Activated CD8-positive, alpha-beta T cell treated with anti-CD3 and anti-CD28 coated beads, Interleukin-2, amount 10 ng/mL, durations not matched to agents 7 days and 5 days (primary cell): ENCODE data around the gene HS3ST5. TPM values are rescaled to one million over a fixed set of nuclear protein-coding genes. Genes with fewer than 3 reads are reported as not detected.
"Not testable (repeated sequence)": the region's sequence is repeated elsewhere in the genome, so short reads cannot be mapped to it uniquely, and the experiment has no call there.

ENCODE experiments used
- ATAC-seq: fragments of 150-1000 bp; cut with Tn5 transposase; one replicate; pipeline ENCODE4 v1.10.0; 2021; ENCODE audit warnings: moderate library complexity
- CTCF ChIA-PET: fragments of 350-600 bp; sonication (Branson Sonifier 250); formaldehyde crosslinking; loops from one replicate; lab custom pipeline; 2021; ENCODE audit warnings: antibody characterized with exemption; lab: Charles Lee
- POLR2A ChIA-PET: fragments of 350-600 bp; sonication (Branson Sonifier 250); formaldehyde crosslinking; loops from one replicate; lab custom pipeline; 2021; ENCODE audit warnings: antibody characterized with exemption; lab: Charles Lee
- DNase-seq: peaks from one replicate; pipeline ENCODE4 v3.0.0-alpha.2; 2020
- H3K27ac Mint-ChIP-seq: one replicate; pipeline ENCODE4 v1.8.0; 2021; ENCODE audit warnings: mild to moderate bottlenecking, mixed read lengths
- H3K27me3 Mint-ChIP-seq: one replicate; pipeline ENCODE4 v1.8.0; 2021; ENCODE audit warnings: low read depth, mixed read lengths
- H3K36me3 Mint-ChIP-seq: one replicate; pipeline ENCODE4 v1.8.0; 2021; ENCODE audit warnings: low read depth, mixed read lengths
- H3K4me1 Mint-ChIP-seq: one replicate; pipeline ENCODE4 v1.8.0; 2021; ENCODE audit warnings: low read depth, mixed read lengths
- H3K4me3 Mint-ChIP-seq: one replicate; pipeline ENCODE4 v1.8.0; 2021; ENCODE audit warnings: mild to moderate bottlenecking, mixed read lengths
- H3K9me3 Mint-ChIP-seq: one replicate; pipeline ENCODE4 v1.8.0; 2022; ENCODE audit warnings: mixed read lengths; ENCODE audit not compliant: insufficient read depth
- total RNA-seq, 2 experiments: library from RNA; stranded (reverse); gene quantifications; one replicate each; pipeline ENCODE4 v1.2.3, GENCODE V29; 2021

The HS3ST5 gene
- total RNA-seq, 2 experiments from 2014 or later = not detected

DNA sequence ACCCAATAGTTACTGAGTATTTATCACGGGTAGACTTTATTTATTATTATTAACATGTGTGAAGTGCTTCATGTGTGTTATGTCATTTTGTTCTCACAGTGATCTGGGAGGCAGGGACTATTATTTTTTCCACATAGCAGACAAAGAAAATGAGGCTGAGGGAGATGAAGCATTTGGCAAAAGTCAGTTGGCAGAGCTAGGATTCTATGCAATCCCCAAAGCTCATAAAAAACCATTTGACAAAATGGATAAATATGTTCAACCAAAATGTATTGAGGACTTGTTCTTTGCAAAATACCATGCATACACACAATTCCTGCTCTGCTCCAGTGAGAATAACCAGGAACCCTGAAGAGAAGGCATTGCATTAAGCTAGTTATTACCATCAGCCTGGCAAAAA is 184.4 kb downstream of the HS3ST5 start:
- POLR2A ChIA-PET = no interaction called here
- H3K4me3 Mint-ChIP-seq = no peak overlapping the region
- DNase-seq = no peak
- no peaks in the 10 kb centered on the region for H3K36me3 Mint-ChIP-seq
- no peaks in the 10 kb centered on the region for H3K9me3 Mint-ChIP-seq
- CTCF ChIA-PET = no interaction called here
- H3K27ac Mint-ChIP-seq = no peak overlapping the region
- no peaks in the 10 kb centered on the region for H3K4me1 Mint-ChIP-seq
- peaks cover 3% of the 10 kb centered on the region for H3K27me3 Mint-ChIP-seq
- no peak for ATAC-seq

DNA sequence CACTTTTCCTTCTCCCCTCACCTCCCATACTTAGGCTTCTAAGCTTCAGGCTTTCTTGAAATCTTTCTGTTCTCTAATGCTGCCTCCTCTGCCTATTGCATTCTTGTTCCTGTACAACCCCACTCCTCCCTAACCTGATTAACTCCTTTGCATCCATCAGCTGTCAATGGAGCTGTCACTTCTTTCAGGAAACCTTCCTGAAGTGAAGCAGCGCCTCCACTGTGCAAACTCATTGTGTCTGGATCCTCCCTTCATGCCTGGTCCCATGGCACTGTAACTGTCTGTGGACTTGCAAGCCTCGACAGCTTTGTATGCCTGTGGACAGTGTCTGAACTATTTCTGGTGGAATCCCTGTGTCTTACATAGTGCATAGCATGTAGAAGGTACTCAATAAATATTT is 185.0 kb downstream of the HS3ST5 start:
- no peak overlapping the region for H3K27ac Mint-ChIP-seq
- CTCF ChIA-PET = no interaction called here
- H3K4me3 Mint-ChIP-seq = no peak overlapping the region
- H3K9me3 Mint-ChIP-seq = no peaks in the 10 kb centered on the region
- no peak for ATAC-seq
- no peaks in the 10 kb centered on the region for H3K36me3 Mint-ChIP-seq
- peaks cover 3% of the 10 kb centered on the region for H3K27me3 Mint-ChIP-seq
- no peaks in the 10 kb centered on the region for H3K4me1 Mint-ChIP-seq
- DNase-seq = no peak
- POLR2A ChIA-PET = no interaction called here

DNA sequence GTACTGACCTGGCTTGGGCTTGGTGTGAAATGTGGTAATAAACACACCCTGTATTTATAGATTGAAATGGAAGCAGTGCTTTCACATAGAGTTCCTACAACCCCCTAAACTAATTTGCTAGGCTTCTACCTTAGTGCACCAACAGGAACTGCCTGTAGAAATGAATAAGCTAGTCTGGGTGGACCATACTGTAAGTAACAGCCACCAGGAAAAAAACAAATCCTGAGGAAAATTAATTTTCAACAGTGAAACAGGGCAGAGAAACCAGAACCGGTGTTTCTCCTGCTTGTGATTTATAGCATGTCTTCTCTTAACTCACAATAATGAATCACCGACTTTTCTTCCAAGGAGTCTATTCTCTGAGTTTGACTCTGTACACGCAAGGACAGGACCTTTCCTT is 187.1 kb downstream of the HS3ST5 start:
- H3K36me3 Mint-ChIP-seq = no peaks in the 10 kb centered on the region
- H3K27me3 Mint-ChIP-seq = peaks cover 3% of the 10 kb centered on the region
- ATAC-seq (no peak), DNase-seq (no peak)
- ChIA-PET CTCF (no interaction called here), POLR2A (no interaction called here)
- no peak overlapping the region for H3K27ac Mint-ChIP-seq
- no peaks in the 10 kb centered on the region for H3K4me1 Mint-ChIP-seq
- no peak overlapping the region for H3K4me3 Mint-ChIP-seq
- H3K9me3 Mint-ChIP-seq = no peaks in the 10 kb centered on the region

DNA sequence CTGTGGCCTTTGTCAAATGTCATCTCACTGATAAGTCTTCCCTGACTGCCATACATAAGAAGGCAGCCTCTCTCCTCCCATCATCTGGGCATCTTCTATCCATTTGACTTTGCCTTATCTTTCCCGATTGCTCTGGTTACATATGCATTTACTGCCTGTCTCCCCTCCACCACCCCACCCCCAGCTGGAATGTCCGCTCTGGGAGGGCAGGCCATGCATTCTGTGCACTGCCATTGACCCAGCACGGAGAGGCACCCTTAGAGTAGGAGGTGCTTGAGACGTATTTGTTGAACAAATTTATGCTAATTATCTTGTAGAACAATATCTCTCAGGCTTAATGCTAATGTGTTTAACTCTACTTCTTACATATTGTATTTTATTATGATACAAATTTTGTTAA is 188.0 kb downstream of the HS3ST5 start:
- Mint-ChIP-seq H3K27ac (no peak overlapping the region), H3K27me3 (peaks cover 3% of the 10 kb centered on the region), H3K4me3 (no peak overlapping the region), H3K4me1 (no peaks in the 10 kb centered on the region), H3K36me3 (no peaks in the 10 kb centered on the region), H3K9me3 (no peaks in the 10 kb centered on the region)
- CTCF ChIA-PET = no interaction called here
- no peak for DNase-seq
- POLR2A ChIA-PET = no interaction called here
- no peak for ATAC-seq

DNA sequence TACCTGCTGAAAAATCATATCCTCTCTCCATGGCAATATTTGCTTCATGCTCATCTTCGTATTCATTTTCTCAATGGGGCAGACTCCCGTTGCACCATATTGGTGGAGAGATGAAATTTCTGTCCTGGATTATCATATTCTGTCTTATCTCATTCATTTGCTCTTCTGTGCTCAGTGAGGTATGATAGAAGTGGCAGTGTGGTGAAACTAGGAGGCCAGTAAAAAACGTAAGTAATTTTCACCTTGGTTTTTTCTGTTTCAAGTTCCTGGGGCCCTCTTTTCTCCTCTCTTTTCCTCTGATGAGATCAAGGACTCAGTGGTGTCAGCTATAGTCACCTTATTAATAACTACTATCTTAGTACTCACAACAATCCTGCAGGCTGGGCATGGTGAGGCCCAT is 189.4 kb downstream of the HS3ST5 start:
- Mint-ChIP-seq H3K4me1 (no peaks in the 10 kb centered on the region), H3K27me3 (peaks cover 3% of the 10 kb centered on the region), H3K27ac (no peak overlapping the region), H3K9me3 (no peaks in the 10 kb centered on the region), H3K4me3 (no peak overlapping the region), H3K36me3 (no peaks in the 10 kb centered on the region)
- ATAC-seq (no peak), DNase-seq (no peak)
- POLR2A ChIA-PET = no interaction called here
- CTCF ChIA-PET = no interaction called here

DNA sequence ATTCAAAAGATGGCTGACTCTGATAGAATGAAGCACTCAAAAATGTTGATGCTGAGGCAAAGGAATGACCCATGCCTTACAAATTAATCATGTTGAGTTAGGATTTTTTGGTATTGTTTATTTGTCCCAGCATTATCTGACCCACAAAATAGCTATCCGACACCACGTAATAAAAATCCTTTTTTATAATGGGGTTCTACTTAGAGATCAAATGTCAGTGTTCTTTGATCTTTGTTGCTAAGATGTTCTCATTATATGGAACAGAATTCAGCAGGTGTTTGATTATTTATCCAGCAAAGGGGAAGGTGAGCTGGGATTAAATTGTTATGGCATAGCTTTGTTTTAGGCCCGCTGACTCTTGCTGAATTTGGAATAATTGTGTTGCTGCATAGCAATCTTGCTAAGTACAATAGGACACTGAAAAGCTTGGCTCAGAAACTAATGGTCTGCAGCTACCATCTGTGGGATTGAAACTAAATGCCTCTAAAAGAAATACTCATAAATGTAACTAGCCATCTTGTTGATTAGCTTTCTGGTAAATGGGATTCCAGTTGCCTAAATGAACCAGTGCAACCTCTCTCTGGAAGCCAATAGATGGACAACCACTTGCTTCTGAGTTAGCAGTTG is 191.6 kb downstream of the HS3ST5 start:
- ATAC-seq (no peak), DNase-seq (no peak)
- H3K9me3 Mint-ChIP-seq = no peaks in the 10 kb centered on the region
- no peak overlapping the region for H3K27ac Mint-ChIP-seq
- CTCF ChIA-PET = interaction anchor here (0.7 kb wide), 1 partner anchor 28 kb away, joined by 3 read pairs; no protein-coding TSS in a partner anchor
- H3K4me1 Mint-ChIP-seq = no peaks in the 10 kb centered on the region
- H3K4me3 Mint-ChIP-seq = no peak overlapping the region
- H3K36me3 Mint-ChIP-seq = no peaks in the 10 kb centered on the region
- H3K27me3 Mint-ChIP-seq = no peaks in the 10 kb centered on the region
- POLR2A ChIA-PET = no interaction called here

DNA sequence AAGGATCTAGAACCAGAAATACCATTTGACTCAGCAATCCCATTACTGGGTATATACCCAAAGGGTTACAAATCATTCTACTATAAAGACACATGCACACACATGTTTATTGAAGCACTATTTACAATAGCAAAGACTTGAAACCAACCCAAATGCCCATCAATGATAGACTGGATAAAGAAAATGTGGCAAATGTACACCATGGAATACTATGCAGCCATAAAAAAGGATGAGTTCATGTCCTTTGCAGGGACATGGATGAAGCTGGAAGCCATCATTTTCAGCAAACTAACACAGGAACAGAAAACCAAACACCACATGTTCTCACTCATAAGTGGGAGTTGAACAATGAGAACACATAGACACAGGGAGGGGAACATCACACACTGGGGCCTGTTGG is 193.6 kb downstream of the HS3ST5 start:
- CTCF ChIA-PET, H3K4me1 Mint-ChIP-seq, H3K4me3 Mint-ChIP-seq, H3K9me3 Mint-ChIP-seq, H3K27ac Mint-ChIP-seq, POLR2A ChIA-PET, ATAC-seq, H3K36me3 Mint-ChIP-seq, DNase-seq, H3K27me3 Mint-ChIP-seq: not testable (repeated sequence)

DNA sequence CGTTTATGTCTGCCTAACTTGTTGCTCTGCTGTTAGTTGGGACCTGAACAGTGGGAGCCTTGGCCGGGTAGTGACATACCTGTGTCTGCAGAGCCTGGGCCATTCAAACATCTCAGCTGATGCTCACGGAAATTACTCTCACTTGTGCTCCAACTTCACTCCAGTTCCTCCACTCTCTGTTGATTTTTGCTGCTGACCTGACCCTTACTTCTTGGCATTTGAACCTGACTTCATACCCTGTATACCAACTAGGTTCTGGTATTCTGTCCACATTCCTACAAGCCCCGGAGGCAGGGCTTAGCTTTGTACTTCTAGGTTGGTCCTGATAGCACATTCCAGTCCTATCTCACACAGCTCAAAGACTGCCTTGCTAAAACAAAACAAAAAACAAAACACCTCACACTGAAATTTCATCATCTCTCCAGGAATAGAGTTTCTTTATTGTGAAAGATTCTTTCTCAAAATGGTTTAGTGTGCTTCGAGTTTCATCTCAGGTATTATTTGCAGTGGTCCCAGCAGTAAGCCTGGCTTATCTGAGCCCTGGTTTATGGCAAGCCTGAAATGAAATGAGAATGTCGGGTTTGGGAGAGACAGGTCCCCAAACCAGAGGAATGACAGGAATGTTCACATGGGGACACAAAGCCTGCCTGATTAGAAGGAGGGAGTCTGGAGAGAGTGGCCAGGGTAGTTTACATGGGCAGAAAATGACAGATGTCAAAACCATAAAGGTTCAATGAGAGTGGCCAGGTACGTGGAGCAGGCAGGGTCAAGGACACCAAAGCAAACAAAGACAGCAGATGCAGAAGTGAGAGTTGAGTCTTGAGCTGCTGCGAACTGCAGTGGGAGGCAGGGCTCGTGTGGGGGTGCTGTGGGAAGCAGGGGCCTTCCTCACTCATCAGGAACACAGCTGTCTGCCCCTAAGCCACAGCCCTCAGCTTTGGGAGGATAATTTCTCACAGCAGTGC is 197.7 kb downstream of the HS3ST5 start:
- no peak for ATAC-seq
- H3K4me3 Mint-ChIP-seq = no peak overlapping the region
- no peaks in the 10 kb centered on the region for H3K9me3 Mint-ChIP-seq
- no peaks in the 10 kb centered on the region for H3K27me3 Mint-ChIP-seq
- no peak for DNase-seq
- H3K4me1 Mint-ChIP-seq = no peaks in the 10 kb centered on the region
- ChIA-PET POLR2A (interaction anchor here (0.7 kb wide), 1 partner anchor 39 kb away, joined by 3 read pairs; no protein-coding TSS in a partner anchor), CTCF (no interaction called here)
- no peak overlapping the region for H3K27ac Mint-ChIP-seq
- H3K36me3 Mint-ChIP-seq = no peaks in the 10 kb centered on the region

DNA sequence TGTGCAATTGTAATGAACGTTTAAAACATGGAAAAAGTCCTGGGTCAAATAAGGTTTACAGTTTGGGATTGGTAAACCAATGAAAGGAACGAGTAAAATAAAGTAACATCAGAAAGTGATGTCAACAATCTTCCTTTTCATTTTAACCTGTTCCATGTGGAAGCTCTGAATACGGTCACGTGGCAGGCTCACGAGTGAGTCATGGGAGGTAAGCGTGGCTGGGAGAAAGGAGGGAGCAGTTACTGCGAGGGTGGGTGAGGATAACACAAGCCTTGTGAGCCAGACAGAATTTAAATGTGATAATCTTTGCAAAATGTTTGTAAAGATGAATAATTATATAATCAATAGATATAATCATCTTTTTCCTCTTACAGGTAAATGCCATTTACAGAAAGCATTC is 200.6 kb downstream of the HS3ST5 start:
- no peak overlapping the region for H3K27ac Mint-ChIP-seq
- ATAC-seq (no peak), DNase-seq (no peak)
- no peaks in the 10 kb centered on the region for H3K36me3 Mint-ChIP-seq
- no peak overlapping the region for H3K4me3 Mint-ChIP-seq
- ChIA-PET CTCF (no interaction called here), POLR2A (no interaction called here)
- H3K9me3 Mint-ChIP-seq = no peaks in the 10 kb centered on the region
- no peaks in the 10 kb centered on the region for H3K4me1 Mint-ChIP-seq
- H3K27me3 Mint-ChIP-seq = no peaks in the 10 kb centered on the region

DNA sequence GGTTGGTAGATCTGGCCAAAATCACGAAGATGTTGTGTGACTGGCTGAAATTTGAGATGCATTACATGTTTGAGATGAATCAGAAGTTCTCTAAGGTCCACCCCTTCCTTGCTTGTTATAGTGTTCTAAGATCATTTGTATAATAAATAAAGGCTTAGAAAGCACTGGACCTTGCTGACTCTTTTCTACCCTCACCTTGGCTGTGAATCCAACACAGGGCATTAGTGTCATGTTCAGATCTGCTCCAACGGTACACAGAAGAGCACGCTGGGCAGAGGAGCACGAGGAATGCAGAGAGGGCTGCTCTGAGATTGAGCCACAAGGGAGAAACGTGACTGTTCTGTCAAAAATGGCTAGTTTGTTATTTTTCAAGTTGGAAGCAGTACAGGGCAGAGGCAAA is 202.4 kb downstream of the HS3ST5 start:
- H3K36me3 Mint-ChIP-seq = no peaks in the 10 kb centered on the region
- H3K9me3 Mint-ChIP-seq = no peaks in the 10 kb centered on the region
- H3K27me3 Mint-ChIP-seq = no peaks in the 10 kb centered on the region
- H3K4me1 Mint-ChIP-seq = no peaks in the 10 kb centered on the region
- no peak for ATAC-seq
- CTCF ChIA-PET = no interaction called here
- no peak overlapping the region for H3K27ac Mint-ChIP-seq
- POLR2A ChIA-PET = no interaction called here
- H3K4me3 Mint-ChIP-seq = no peak overlapping the region
- no peak for DNase-seq

DNA sequence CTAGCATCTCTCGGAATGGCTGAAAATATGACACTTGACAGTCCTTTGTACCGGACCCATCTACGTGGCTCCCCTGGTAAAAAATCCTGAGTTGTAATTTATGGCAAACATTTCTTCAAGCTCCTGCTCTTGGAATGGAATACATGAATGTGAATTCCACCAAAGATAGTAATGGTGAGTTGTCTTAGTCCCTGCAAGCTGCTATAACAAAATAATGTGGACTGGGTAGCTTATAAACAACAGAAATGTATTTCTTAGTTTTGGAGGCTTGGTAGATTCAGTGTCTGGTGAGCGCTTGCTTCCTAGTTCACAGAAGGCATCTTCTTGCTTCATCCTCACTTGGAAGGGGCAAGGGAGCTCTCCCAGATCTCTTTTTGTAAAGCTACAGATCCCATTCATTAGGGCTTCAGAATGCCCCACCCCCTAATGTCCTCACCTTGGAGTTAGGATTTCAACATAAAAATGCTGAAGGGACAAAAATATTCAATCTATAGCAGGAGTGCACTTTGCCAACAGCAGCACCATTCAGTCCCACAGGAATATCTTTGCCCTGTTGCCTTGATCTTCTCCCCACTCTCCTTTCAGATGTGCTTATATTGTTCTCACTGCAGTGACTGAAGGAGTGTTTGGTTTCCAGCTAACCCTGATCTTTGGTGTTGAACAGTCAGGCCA is 204.1 kb downstream of the HS3ST5 start:
- H3K27me3 Mint-ChIP-seq = no peaks in the 10 kb centered on the region
- ATAC-seq (no peak), DNase-seq (no peak)
- H3K36me3 Mint-ChIP-seq = no peaks in the 10 kb centered on the region
- CTCF ChIA-PET = no interaction called here
- H3K9me3 Mint-ChIP-seq = no peaks in the 10 kb centered on the region
- POLR2A ChIA-PET = no interaction called here
- no peak overlapping the region for H3K27ac Mint-ChIP-seq
- no peak overlapping the region for H3K4me3 Mint-ChIP-seq
- H3K4me1 Mint-ChIP-seq = no peaks in the 10 kb centered on the region

DNA sequence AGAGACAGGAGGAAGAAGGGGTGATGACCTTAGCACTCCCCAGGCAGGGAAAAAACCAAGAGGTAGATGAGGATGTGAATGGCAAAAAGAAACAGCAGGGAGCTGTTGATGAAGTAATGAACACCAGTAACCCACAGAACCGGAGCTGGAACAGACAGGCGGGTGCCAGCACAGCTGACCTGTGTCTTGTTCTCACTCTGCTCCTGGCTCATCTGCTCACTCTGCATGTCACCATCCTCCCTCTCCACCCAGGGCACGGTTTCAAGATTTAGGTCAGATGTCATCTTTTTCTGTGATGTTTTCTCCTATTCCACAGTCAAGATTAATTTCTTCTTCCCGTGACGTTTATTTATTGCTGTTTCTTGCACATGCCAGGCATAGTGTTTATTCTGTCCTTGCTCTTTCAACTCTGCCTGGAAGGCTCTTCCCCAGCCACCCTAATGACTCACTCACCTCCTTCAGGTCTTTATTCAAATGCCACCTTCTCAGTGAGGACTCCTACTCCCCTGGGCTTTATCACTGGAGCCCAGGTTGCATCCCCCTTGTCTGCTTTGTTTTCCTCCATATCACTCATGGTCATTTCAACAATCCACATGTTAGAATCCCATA is 207.4 kb downstream of the HS3ST5 start:
- ATAC-seq (no peak), DNase-seq (no peak)
- Mint-ChIP-seq H3K36me3 (no peaks in the 10 kb centered on the region), H3K27me3 (no peaks in the 10 kb centered on the region), H3K4me1 (no peaks in the 10 kb centered on the region), H3K4me3 (no peak overlapping the region), H3K9me3 (no peaks in the 10 kb centered on the region), H3K27ac (no peak overlapping the region)
- CTCF ChIA-PET = no interaction called here
- POLR2A ChIA-PET = no interaction called here
